Omental fat pad (tissue), 4 donors: ENCODE data around the gene STEEP1. TPM values are rescaled to one million over a fixed set of nuclear protein-coding genes. Genes with fewer than 3 reads are reported as not detected.
A peak's percentile ranks its signal among the peaks of the same experiment; 100 is the strongest.

ENCODE experiments used
- ATAC-seq: fragments of 150-250 bp; one replicate; pipeline ENCODE4 v1.9.1; 2016; ENCODE audit warnings: mild to moderate bottlenecking, moderate library complexity; ENCODE audit not compliant: low FRiP score
- DNase-seq: peaks from one replicate; pipeline ENCODE4 v3.0.0-alpha.2; 2019; ENCODE audit warnings: low spot score
- total RNA-seq, 4 donors: library from RNA; depleted of rRNA; stranded (reverse); fragments of >200 nt; gene quantifications; one replicate each; pipeline ENCODE4 v1.1.0, GENCODE V29; 2016
- TF ChIP-seq, protein P1 (sequence below), 3 donors: fragments of 450-650 bp; IDR thresholded peaks; one replicate each; pipeline ENCODE4 v1.5.1; 2016 to 2017; ENCODE audit warnings: antibody characterized with exemption in 3 of 3, mild to moderate bottlenecking in 3 of 3, moderate library complexity in 2 of 3

STEEP1 gene
- total RNA-seq, 4 donors from 2014 or later = 24.0 to 32.0 (median 28.6) TPM

DNA sequence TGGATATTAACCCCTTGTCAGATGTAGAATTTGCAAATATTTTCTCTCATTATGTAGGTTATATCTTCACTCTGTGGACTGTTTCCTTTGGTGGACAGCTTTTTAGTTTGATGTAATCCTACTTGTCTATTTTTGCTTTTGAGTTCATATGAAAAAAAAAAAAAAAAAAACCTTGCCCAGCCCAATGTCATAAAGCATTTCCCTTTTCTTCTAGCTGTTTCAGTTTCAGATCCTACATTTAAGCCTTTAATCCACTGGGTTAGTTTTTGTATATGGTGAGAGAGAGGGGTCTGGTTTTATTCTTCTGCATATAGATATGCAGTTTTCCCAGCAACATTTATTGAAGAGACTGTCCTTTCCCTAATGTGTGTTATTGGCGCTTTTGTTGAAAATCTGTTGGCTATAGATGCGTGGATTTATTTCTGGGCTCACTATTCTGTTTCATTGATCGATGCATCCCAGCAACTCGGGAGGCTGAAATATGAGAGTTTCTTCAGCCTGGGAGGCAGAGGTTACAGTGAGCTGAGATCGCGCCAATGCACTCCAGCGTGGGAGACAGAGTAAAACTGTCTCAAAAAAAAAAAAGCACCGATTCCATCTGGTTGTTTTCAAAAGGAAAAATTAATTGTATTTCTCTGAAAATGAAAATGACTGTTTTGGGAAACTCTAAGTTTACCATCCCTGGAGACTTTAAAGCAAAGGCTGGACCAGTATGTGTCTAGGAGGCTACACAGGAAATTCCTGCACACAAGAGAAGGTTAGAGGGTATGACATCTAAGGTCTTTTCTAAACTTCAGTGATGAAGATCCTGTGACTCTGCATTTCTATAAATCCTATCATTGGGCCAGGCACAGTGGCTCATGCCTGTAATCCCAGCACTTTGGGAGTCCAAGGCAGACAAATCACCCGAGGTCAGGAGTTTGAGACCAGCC is 35.6 kb downstream of the STEEP1 start:
- DNase-seq (no peak), ATAC-seq (no peak)

GRCh38 chrX:119523664-119524184 is 41.5 kb downstream of the STEEP1 start:
- DNase-seq (no peak), ATAC-seq (no peak)
- TF ChIP-seq, protein P1, sequence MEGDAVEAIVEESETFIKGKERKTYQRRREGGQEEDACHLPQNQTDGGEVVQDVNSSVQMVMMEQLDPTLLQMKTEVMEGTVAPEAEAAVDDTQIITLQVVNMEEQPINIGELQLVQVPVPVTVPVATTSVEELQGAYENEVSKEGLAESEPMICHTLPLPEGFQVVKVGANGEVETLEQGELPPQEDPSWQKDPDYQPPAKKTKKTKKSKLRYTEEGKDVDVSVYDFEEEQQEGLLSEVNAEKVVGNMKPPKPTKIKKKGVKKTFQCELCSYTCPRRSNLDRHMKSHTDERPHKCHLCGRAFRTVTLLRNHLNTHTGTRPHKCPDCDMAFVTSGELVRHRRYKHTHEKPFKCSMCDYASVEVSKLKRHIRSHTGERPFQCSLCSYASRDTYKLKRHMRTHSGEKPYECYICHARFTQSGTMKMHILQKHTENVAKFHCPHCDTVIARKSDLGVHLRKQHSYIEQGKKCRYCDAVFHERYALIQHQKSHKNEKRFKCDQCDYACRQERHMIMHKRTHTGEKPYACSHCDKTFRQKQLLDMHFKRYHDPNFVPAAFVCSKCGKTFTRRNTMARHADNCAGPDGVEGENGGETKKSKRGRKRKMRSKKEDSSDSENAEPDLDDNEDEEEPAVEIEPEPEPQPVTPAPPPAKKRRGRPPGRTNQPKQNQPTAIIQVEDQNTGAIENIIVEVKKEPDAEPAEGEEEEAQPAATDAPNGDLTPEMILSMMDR (IDR thresholded peaks at IDR 0.05) = no peak

More for the DNA sequence above, 35.6 kb downstream of the STEEP1 start:
- TF ChIP-seq, protein P1 (IDR thresholded peaks at IDR 0.05) = no peak

GRCh38 chrX:119521246-119521645 is 44.0 kb downstream of the STEEP1 start:
- no peak for ATAC-seq

GRCh38 chrX:119518371-119518770 is 46.8 kb downstream of the STEEP1 start:
- ATAC-seq (no peak), DNase-seq (no peak)
- TF ChIP-seq, protein P1 (IDR thresholded peaks at IDR 0.05) = no peak

More at GRCh38 chrX:119521246-119521645, 44.0 kb downstream of the STEEP1 start:
- TF ChIP-seq, protein P1 (IDR thresholded peaks at IDR 0.05) = no peak
- no peak for DNase-seq

DNA sequence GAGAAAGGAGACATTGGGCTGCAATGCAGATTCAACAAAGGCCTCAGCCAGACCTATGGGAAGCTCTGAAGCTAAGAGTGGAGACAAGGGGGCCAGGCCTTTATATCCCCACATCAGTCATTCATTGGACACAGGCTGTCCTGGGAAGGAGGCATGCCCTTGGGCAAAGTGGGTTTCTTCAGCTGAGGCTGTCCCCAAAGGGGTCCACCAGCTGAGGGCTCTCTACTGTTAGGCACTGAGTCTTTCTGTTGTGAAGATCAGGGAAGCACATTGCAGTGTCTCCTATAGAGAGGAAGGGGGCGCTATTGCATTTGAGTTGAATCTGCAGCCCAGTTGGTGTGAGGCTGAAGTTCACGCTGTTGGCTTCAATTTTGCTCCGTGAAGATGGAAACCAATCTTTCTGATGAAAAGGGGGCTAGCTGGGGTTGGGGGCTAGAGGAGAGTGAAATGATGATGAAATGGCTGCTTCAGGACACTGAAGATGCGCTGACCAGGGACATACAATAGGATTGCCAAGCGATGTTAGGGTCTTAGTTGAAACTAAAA is 49.0 kb downstream of the STEEP1 start:
- DNase-seq = no peak
- peak; percentile 77 for ATAC-seq

DNA sequence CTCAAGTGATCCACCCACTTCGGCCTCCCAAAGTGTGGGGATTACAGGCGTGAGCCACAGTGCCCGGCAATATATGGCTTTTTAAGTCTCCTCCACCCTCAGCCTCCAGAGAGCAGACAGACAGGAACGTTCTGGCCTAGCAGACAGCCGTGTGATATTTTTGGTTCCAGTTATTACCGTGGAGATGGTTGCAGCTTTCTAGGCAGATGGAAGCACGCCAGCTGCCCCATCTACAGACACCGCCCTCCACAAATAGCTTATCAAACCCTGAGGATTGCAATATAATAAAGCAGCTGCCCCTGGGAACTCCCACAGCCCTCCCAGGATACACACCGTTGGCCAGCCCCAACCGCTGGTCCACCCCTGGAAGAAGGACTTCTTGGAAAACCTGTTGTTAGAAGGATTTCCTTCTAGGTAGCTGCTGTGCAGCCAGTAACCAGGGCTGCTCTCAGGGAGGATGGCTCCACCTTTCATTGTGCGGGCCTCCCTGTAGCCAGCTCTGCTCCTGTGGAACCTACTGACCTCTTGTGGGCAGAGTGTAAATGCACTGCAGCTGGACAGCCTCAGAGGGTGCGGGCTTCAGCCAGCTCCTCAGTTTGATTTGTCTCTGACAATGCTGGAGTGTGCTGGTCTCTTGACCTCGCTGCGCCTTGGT is 52.9 kb downstream of the STEEP1 start:
- TF ChIP-seq, protein P1 (IDR thresholded peaks at IDR 0.05) = no peak
- DNase-seq = no peak

More for the DNA sequence above, 49.0 kb downstream of the STEEP1 start:
- TF ChIP-seq, protein P1 (IDR thresholded peaks at IDR 0.05) = peak in 1 of 3 donors; percentile 40

More for the DNA sequence above, 52.9 kb downstream of the STEEP1 start:
- ATAC-seq = peak; percentile 84
